NCI-H2196 (cell line): Measurements from ENCODE around the gene SYT8.

ENCODE experiments used
- DNase-seq: peaks from one replicate; lab custom pipeline; 2025; ENCODE audit not compliant: unreplicated experiment; lab: John Stamatoyannopoulos, UW

SYT8 gene

DNA sequence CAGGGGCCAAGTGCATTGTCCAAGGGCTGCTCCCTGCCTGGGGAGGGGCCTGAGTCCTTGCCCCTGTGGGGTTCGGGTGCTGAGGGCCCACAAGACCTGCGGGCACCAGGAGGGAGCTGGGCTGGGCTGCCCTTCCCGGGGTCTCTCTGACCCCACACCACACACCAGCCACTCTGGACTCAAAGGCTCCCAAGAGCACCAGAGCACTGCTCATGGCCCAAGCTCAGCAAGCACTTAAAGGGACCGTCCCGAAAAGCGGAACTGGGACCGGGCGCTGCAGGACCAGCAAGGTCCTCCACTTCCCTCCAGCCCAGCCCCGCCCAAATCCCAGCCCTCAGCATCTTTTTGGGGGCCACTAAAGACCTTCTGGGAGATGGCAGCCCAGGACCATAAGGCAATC is 23.4 kb downstream of the SYT8 start:
- DNase-seq = no peak

DNA sequence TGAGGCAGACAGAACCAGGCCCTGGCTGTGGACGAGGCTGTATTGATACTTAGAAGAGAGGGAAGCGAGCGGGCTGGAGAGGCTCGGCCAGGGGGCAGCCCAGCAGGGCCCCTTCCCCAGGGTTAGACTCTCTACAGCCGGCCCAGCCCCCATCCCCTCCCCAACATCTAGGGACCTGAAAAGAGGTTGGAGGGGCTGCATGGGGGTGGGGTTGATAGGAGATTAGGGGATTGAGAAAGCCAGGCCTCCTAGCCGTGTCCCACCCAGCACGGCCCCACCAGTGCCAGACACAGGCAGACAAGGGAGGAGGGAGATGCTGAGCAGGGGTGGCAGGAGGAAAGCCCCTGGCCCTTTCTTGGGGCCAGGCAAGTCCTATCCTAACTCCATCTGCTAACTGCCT is 23.8 kb downstream of the SYT8 start:
- DNase-seq = no peak

DNA sequence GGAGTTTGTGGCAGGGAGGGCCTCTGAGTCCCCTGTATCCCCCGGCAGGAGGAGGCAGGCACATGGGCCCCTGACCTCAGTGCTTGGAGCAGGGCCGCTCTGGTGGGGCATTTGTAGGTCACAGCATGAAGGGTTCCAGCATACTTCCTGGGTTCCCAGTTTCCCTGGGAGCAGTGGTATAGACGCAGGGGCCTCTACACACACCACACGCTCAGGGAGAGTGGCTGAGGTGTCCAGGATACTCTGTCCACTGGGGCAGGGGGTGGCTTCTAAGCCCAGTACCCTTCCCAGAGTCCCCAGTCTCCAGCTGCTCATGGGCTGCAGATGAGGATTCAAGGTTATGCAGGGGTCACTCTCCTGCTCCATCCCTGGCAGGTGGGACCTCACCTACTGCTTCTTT is 24.2 kb downstream of the SYT8 start:
- no peak for DNase-seq

DNA sequence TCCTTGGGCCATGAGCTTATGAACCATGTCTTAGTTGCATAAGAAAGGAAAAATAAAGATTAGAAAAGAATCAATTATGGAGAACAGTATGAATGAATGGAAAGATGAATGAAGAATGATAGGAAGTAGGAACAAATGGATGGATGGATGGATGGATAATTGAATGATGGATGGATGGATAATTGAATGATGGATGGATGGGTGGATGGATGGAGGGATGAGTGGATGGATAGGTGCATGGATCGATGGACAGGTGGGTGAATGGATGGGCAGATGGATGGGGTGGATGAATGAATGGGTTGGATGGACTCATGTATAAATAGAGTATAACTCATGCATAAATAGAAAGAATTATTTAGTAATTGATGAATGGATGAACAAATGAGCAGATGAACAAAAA is 25.3 kb downstream of the SYT8 start:
- no peak for DNase-seq

DNA sequence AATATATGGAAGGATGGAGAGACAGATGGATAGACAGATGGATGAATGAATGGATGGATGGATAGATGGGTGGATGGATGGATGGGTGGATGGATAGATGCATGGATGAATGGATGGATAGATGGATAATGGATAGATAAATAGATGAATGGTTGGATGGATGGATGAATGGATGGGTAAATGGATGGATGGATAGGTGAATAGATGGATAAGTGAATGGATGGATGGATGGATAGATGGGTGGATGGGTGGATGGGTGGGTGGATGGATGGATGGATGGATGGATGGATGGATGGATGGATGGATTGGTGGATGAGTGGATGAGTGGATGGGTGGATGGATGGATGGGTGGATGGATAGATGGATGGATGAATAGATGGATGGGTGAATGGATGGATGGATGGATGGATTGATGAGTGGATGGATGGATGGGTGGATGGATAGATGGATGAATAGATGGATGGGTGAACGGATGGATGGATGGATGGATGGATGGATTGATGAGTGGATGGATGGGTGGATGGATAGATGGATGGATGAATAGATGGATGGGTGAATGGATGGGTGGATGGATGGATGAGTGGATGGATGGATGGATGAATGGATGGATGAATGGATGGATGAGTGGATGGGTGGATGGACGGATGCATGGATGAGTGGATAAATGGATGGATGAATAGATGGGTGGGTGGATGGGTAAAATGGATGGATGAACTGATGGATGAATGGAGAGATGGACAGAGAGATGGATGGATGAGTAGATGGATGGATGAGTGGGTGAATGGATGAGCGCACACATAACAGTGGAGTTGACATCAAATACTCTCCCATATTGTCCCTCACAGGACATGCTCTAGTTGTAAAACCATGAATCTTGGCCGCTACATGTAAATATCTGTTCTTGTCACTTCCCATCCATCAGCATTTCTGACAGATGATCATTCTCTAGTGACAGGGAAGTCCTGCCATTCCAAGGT is 26.9 kb downstream of the SYT8 start:
- no peak for DNase-seq

DNA sequence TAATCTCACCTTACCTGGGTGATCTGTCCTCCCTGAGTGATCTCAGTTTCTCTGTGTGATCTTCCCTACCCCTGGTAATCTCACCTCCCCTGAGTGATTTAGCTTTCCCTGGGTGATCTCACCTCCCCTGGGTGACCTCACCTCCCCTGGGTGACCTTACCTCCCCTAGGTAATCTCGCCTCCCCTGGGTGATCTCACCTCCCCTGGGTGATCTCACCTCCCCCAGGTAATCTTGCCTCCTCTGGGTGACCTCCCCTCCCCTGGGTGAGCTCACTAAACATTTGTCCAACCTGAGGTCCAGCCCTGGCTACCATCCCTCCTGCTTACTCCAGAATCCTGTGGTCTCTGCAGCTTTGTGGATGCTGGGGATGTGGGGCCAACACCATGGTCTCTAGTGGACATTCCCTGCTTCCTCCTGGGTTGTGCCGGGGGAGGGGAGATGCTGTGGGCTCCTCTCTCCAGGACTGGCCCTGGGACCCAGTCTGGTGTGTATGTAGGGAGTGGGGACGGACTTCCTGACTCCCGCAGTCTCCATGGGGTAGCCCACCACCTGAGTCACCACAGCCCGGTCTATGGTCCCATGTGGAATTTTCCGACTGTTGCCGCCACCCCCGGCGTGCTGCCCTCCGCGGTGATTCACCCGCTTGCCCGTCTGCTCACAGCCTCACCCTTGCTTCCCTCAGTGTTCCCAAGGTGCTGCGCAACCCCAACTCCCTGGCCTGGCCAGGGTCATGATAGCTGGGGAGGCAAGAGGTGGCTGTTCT is 28.0 kb downstream of the SYT8 start:
- DNase-seq = no peak

DNA sequence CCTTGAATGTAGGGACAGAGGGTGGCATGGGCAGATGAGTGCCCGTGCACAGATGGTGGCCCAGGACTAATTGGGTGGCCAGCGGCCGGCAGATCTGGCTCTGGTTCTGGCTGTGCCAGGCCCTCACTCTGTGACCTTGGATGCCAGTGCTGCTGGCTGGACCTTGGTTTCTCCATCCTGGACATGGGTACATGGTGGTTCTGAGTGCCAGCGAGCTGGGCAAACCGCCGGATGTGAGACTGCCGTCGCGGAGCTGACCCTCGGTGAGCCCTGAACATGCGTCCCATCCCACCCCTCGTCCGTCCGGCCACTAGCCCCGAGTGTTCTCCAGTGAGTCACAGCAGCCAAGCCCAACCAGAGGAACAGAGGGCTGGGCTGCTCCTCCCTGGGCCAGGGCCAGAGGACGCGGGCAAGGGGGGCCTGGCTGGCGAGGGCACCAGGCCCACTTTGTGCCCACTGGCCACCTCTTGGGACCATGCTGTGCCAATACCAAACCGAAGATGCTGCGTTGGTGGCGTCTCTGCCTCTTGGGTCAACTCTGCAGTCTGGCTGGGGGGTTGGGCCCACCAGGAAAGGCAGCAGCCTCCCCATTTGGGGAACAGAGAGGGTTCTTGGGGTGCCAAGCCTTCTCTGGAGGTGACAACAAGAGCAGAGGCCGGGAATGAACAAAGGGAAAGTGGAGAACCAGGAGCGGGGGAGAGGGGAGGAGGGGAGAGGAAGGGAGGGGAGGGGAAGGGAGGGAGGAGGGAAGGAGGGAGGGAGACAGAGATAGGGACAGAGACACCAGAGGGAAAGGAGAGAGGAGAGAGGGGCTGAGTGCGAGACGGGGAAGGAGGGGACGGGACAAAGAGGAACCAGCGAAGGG is 28.8 kb downstream of the SYT8 start:
- peak; percentile 14 for DNase-seq

DNA sequence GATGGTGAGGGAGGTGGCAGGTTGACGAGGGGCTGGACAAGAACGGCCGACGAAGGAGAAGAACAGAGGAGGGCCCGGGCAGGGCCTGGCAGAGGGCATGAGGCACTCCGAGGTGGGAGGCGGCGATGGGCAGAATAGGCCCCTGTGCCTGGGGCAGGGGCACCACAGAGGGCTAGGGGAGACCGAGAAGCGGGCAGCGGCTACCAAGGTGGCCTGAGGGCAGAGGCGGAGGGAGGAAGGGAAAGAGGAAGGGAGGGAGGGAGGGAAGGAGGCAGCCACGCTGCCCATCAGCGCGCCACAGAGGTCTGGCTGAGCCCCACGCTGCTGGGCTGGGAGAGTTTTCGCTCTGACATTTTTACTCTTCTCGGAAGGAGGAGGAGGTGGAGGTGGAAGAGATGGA is 29.4 kb downstream of the SYT8 start:
- DNase-seq = no peak

DNA sequence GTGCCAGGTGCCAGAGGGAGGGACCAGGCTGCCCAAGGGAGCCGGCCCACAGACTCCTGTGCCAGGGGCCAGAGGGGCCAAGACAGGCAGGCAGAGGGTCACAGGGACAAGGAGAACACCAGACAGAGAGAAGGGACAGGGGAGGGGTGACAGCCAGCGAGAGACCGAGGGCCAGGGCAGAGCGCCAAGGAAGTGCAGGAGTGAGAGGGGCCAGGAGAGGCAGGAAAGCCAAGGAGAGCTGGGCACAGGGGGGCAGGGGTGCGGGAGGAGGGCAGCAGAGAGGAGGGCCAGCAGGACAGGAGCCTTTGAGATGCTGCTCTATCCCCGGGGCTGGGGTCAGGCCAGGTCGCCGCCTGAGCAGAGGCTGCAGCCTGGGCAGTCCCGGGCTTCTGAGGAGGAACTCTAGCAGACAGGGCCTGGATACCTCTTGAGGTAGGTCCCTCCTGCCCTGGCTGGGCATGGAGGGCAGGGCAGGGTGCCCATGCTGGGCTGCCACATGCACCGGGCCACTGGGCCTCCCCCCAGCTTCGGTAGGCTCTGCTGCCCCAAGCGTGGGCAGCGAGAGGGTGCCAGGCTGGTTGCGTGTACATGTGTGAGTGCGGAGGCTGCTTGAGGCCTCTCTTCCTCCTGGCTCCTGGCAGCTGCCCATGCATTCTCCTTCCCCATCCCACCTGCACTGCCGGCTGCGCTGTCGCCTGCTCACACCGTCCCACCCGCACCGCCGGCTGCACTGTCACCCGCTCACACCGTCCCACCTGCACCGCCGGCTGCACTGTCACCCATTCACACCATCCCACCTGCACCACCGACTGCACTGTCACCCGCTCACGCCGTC is 30.3 kb downstream of the SYT8 start:
- no peak for DNase-seq

DNA sequence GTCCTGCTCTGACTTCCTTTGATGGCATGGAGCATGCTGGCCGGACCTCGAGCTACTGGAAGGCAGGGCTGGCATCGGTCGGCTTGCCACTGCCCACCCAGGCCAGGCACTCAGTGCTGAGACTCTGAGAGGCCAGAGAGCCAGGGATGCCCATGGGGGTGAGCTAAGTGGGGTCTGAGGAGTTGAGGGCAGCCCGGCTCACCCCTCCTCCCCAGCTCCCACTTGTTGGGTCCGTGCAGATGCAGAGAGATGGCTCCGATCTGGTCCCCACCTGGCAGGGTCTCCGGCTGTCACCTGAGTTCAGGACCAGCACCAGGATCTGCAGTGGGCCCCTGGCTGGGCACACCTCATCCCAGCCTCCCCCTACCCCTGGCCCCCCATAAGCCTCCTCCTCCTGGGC is 31.4 kb downstream of the SYT8 start:
- DNase-seq = no peak

DNA sequence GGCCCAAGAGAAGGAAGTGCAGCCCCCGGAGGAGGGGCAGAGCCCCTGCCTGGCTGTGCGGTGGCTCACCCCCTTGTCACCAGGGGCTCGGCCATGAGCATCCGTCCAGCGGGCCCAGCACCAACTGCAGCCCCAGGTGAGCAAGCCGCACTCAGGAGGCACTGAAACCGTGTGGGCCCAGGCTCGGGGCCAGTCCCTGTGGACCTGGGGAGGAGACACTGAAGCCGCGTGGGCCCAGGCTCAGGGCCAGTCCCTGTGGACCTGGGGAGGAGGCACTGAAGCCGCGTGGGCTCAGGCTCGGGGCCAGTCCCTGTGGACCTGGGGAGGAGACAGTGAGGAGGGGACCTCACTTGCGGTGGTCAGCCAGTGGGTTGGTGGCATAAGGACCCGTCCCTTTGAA is 32.0 kb downstream of the SYT8 start:
- no peak for DNase-seq

DNA sequence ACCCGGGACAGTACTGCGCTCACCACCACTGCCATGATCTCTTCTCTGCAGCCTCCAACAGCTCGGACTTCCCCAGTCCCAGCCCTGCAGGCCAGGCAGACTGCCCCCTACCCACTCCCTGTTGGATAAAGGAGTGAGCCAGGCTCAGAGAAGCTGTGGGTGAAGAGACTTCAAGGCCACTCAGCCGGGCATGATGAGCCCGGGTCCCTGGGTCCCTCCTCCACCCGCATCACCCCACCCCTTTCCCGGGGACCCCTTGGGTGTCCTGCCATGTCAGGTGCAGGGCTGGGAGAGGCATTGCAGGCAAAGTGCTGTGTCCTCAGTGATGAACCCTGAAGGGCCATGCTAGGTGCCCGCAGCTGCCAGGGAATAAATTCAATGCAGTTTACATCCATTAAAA is 32.6 kb downstream of the SYT8 start:
- DNase-seq = no peak

DNA sequence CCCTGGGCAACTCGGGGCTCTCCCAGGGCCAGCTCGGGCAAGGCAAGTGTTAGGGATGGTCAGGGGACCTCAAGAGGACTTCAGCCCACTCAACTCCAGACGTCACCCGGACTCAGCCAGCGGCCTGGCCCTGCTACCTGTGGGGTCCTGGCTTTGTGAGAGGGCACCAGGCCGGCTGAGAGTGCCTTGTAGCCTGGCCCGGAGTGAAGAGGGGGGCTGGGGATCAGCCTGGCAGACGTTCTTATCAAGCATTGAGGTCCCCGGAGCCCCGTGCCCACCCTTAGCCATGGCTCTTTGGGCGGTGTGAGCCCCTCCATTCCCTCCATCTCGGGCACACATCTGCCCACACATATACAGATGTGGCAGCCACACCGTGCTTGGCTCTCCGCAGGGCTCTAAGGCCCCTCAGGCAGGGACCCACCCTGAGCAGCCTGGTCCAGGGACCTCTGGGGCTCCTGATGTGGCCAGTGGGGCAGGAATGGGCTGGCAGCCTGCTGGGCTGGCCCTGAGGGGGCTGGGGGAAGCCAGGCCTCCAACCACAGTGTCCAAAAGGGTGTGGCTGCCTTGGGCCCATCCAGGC is 33.4 kb downstream of the SYT8 start:
- no peak for DNase-seq

DNA sequence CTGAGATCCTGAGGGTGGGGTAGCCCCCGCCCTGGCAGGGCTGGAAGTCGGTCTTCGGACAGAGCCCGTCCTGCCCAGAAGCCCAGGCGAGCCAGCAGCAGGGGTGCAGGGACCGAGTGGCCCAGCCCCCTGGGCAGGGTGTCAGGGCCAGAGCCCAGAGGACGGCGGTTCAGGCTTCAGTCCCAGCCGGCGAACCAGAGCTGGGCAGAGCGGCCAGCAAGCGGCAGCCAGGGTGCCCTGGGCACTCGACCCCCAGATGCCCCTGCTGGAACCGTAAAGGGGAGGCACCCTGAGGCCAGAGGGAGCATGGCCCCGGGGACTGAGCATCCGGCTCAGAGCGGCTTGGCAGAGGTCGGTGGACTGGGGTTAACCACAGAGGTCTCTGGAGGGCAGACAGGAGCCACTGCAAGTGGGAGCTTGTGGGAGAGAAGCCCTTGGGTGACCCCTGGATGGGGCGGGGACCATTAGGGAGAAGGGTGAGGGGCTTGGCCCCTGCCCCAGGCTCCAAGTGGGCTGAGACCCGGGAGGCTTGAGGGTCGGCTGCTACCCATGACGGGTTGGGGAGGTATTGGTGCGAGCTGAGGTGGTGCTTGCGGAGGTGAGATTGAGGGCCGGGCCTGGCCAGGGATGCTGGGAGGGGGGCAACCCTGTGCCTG is 34.0 kb downstream of the SYT8 start:
- no peak for DNase-seq

DNA sequence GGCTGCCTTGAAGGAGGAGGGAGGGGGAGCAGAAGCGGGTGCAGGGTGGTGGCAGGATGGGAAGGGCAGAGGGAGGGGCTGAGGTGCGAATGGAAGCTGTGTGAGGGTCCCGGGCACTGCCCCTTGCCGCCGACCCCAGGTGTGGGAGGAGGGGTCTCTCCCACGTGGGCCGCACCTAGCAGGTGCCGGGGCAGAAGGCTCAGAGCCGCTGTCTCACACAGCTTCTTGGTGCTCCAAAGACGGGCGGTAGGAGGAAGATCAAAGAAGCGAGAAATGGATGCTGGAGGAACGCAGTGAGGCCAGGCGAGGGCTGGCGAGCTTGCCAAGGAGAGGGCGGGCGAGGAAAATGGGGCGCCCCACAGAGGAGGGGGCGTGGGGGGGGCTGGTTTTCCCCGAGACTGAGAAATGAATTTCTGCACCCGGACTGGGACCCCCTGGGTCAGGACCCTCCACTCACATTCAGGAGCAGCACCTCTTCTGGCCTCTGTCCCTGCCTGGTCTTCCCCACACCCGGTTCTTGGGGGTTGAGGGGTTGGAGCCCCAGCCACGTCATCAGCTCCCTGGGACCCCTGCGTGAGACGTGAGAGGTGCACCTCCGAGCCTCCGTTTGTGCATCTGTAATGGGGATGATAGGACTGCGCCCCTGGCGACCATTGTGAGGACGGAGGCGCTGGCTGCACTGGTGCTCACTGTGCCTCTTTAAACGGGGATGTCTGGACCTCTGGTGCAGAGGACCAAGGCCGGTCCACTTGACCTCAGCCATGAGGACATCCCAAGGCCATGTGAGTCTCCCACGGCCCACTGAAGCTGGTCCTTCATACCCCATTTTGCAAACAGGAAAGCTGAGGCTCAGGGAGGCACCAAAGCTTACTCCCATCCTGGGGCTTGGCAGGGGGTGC is 34.9 kb downstream of the SYT8 start:
- DNase-seq = no peak

DNA sequence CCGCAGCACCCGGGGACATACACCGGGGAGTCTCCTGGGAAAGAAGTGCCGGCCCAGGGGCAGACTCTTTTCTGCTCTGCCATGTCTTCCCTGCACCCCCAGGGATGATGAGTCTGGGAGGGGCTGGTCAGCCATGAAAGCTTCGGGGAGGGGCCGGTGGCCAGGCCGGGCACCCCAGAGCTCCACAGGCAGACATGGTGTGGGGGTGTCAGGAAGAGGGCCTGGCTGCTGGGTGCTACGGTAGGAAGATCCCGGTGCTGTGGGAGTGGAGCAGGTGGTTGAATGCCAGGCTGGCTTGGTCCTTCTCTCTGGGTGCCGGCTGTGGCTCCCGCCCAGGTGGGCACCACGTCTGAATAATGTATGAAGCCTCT is 35.5 kb downstream of the SYT8 start:
- DNase-seq = no peak

DNA sequence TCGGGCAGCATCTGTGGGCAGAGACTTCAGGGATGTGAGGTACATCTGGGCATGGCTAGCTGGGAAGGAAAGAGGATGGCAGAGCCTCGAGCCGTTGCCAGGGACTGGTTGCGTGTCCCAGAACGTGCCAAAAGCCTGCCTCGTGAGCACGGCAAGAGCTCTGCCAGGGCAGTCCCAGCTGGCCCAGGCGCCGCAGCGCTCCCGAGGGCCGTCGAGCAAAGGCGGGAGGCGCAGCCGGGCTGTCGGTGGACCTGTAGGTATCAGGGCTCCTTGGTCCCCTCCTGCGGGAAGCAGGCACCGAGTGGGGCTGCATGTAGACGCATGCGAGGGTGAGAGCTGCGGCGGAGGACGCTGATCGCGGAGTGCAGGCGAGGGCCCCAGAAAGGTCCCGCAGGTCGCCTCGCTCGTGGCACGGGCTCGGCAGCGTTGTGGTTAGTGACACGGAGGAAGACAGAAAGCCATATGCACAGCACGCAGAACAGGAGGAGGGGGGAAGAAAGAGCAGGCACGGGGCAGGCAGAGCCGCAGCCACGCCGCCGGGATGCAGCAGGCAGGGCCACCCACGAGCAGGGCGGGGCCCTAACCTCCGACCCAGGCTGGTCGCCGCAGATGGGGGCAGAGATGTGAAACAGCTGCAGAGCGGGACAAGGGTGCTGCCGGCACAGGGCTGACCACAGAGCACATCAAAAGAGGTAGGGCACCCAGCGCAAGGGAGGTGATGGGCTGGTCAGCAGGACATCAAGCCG is 36.1 kb downstream of the SYT8 start:
- DNase-seq = no peak

DNA sequence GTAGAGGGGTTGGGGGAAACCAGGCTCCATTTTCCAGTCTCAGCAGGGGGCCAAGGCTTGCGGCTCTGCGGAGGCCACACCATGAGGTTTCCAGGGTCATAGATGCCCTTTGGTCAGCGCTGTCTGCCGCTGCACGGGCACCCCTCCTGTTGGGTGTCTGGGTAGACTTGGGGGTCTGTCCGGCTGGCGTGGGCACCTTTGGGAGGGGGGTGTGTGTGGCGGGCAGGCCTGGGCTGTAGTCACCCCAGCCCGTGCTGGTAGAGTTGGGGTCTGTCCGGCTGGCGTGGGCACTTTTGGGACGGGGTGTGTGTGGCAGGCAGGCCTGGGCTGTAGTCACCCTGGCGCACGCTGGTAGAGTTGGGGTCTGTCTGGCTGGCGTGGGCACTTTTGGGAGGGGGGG is 36.7 kb downstream of the SYT8 start:
- no peak for DNase-seq
